Stimulated activated effector memory CD8-positive, alpha-beta T cell treated with anti-CD3 and anti-CD28 coated beads, Interleukin-12 subunit alpha, Interleukin-12 subunit beta, amount 100 ng/mL, for 72 hours (primary cell): ENCODE results near the gene PKIG.

ENCODE experiments used
- ATAC-seq: fragments of 150-1000 bp; cut with Tn5 transposase; 2 replicates; pipeline ENCODE4 v1.10.0; 2021
- DNase-seq, 2 donors: peaks; one replicate each; pipeline ENCODE4 v3.0.0; 2021 to 2022; ENCODE audit warnings: low spot score in 2 of 2
- H3K27ac Mint-ChIP-seq: one replicate; pipeline ENCODE4 v1.8.0; 2022; ENCODE audit warnings: mild to moderate bottlenecking, mixed read lengths
- H3K36me3 Mint-ChIP-seq: one replicate; pipeline ENCODE4 v1.8.0; 2022; ENCODE audit warnings: mild to moderate bottlenecking, mixed read lengths
- H3K4me1 Mint-ChIP-seq: one replicate; pipeline ENCODE4 v1.8.0; 2022; ENCODE audit warnings: mixed read lengths
- H3K4me3 Mint-ChIP-seq: one replicate; pipeline ENCODE4 v1.8.0; 2022; ENCODE audit warnings: mild to moderate bottlenecking, mixed read lengths
- H3K9me3 Mint-ChIP-seq: one replicate; pipeline ENCODE4 v1.8.0; 2022; ENCODE audit warnings: mixed read lengths

Gene PKIG

DNA sequence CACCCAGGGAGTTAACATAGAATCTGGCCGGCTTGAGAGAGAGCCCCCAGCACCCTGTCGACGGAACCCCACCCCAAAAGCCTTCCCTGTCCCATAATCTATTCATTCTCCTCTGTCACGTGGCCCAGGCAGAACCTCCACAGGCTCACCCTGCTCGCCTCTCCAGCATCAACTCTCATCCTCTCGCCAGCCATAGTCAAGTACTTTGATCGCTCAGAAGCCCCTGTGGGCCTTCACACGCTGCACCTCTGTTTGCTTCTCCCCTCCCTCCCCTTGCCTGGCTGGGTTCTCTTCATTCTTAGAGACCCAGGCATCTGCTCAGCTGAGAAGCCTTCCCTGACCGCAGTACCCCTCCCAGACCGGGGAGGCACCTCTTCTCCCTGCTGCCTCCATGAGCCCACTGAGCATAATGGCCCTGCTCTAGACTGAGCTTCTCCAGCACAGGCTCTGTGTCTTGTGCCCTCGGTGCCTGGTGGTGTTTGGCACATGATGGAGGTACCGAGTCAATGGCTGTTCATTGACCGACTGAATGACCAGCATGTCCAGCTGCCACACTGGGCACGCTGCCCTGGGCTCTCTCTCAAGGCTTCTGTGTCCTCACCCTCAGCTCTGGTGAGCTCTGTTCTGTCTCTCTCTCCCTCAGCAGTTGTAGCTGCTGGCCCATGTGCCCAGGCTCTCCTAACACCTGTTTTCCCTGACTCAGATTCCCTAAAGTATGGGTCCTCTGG is 33.7 kb downstream of the PKIG start:
- H3K4me1 Mint-ChIP-seq, result peaks cover 43% of the 10 kb centered on the region
- no peak for ATAC-seq
- peaks cover 20% of the 10 kb centered on the region for H3K36me3 Mint-ChIP-seq
- DNase-seq, result no peak
- H3K27ac Mint-ChIP-seq, result peak overlapping the region; percentile 91
- no peak overlapping the region for H3K4me3 Mint-ChIP-seq
- no peaks in the 10 kb centered on the region for H3K9me3 Mint-ChIP-seq

DNA sequence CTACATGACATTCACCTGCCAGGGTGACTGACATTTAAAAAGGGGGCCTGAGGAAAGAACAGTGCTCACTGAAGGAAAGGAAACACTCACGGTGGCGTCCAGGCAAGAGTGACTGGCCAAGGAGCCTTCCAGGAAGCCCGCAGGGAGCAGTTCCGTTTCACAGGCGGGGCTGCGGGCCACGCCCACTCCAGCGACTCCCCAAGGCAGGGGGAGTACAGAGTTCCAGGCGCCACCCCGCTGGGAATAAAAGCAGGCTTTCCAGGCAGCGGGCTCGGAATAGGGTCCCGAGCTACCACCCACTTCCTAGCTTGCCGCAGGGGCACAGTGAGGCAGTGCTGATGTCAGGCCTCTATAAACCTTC is 34.2 kb downstream of the PKIG start:
- Mint-ChIP-seq H3K4me3 (no peak overlapping the region), H3K36me3 (peaks cover 26% of the 10 kb centered on the region), H3K27ac (peak overlapping the region; percentile 91), H3K9me3 (no peaks in the 10 kb centered on the region), H3K4me1 (peaks cover 43% of the 10 kb centered on the region)
- no peak for DNase-seq
- no peak for ATAC-seq

DNA sequence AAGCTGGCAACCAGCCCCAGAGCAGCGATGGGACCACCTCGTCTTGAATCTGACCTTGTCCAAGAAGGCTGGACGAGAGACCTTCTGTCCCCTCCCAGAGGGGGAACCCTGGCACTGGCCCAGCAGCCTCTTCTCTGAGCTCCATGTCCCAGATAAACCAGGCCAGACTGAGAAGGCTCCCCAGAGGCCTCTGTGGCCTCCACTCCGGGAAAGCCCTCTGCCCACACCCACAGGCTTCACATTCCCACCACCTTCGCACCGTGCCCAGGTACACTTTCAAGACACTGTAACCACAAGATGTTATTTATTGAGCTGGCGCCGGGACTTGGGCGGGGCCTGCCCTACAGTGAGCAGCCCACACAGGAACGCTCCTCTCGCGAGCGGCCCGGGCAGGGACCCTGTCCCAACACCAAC is 35.9 kb downstream of the PKIG start:
- no peak for DNase-seq

DNA sequence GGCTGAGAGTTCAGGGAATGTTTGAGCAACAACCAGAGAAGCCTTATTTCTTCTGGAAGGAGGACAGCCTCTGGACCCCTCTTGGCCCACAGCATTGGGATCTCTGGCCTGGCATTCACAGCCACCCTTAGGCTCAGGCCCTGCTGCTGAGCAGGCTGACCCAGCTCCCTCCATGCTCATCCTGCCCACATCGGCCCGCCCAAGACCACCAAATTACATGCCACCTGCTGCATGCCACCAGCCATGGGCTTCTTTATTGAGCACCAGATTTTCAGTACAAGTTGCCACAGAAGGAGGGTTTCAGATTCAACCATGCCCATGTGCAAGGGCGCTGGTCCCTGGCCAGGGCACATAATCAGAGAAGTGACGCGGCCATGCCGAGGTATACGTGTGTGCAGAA is 36.9 kb downstream of the PKIG start:
- Mint-ChIP-seq H3K27ac (peak overlapping the region; percentile 91), H3K4me3 (no peak overlapping the region), H3K36me3 (peaks cover 40% of the 10 kb centered on the region), H3K9me3 (no peaks in the 10 kb centered on the region), H3K4me1 (peaks cover 36% of the 10 kb centered on the region)
- DNase-seq (no peak), ATAC-seq (no peak)

More for the DNA sequence above, 35.9 kb downstream of the PKIG start:
- H3K4me1 Mint-ChIP-seq, result peaks cover 43% of the 10 kb centered on the region
- H3K36me3 Mint-ChIP-seq, result peaks cover 40% of the 10 kb centered on the region
- H3K9me3 Mint-ChIP-seq, result no peaks in the 10 kb centered on the region
- H3K27ac Mint-ChIP-seq, result peak overlapping the region; percentile 91
- ATAC-seq, result peak; percentile 61
- H3K4me3 Mint-ChIP-seq, result no peak overlapping the region

DNA sequence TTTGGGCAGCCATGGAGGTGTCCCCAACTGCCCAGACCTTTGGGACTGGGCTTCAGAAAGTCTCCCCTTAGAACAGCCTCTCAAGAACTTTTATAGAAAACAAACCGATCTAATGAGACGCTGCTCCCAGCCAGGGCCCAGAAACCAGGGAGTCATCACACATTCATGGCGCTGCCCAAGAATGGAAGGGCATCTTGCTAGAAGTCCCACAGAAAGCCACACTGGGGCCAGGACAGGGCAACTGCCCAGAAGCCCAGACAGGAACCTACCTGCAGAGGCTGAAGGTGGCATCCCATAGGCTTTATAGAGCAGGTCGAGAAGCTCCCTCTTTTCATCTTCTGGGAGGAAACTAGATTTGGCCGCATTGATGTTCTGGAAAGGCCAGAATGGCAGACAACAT is 37.7 kb downstream of the PKIG start:
- no peak overlapping the region for H3K4me3 Mint-ChIP-seq
- H3K36me3 Mint-ChIP-seq, result peaks cover 44% of the 10 kb centered on the region
- no peak for ATAC-seq
- peak overlapping the region; percentile 75 for H3K27ac Mint-ChIP-seq
- no peaks in the 10 kb centered on the region for H3K9me3 Mint-ChIP-seq
- DNase-seq, result no peak
- H3K4me1 Mint-ChIP-seq, result peaks cover 33% of the 10 kb centered on the region

DNA sequence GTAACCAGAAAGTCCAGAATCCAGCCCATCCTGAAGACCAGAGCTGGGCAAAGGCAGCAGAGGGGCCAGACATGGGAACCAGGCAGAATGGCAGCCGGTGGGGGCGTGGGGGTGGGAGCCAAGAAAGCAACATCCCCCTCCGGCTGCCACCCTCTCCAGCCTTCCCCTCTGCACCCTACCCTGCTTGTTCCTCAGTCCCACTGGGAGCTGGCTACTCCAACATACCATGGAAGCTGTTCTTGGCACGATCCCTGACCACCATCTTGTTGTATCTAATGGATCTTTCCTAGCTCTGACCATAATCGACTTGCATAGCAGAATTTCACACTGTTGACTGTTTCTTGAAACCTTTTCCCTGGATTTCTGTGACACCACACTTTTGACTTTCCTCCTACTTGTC is 38.9 kb downstream of the PKIG start:
- Mint-ChIP-seq H3K4me3 (no peak overlapping the region), H3K36me3 (peaks cover 49% of the 10 kb centered on the region), H3K4me1 (peaks cover 20% of the 10 kb centered on the region), H3K9me3 (no peaks in the 10 kb centered on the region), H3K27ac (peak overlapping the region; percentile 68)
- ATAC-seq, result no peak
- no peak for DNase-seq

DNA sequence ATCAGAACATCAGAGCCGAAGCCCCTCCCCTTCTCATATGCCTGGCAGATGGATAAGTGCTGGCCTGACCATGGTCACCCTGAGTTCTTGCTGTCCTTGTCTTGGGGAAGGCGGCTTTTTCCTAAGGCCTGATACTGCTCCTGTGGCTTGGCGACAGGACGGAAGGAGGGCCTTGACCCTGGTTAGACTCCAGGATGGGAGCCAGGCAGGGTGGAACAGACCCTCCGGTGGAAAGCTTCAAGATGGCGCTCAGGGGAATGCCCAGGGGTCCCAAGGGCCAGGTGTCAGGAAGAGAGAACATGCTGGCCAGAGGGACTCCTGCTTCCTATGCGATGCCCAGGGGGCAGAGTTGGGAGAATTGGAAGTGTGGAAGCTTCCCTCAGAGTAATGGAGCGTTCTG is 39.6 kb downstream of the PKIG start:
- peak overlapping the region; percentile 68 for H3K27ac Mint-ChIP-seq
- H3K36me3 Mint-ChIP-seq, result peaks cover 55% of the 10 kb centered on the region
- peaks cover 23% of the 10 kb centered on the region for H3K4me1 Mint-ChIP-seq
- H3K9me3 Mint-ChIP-seq, result no peaks in the 10 kb centered on the region
- ATAC-seq (no peak), DNase-seq (no peak)
- no peak overlapping the region for H3K4me3 Mint-ChIP-seq

DNA sequence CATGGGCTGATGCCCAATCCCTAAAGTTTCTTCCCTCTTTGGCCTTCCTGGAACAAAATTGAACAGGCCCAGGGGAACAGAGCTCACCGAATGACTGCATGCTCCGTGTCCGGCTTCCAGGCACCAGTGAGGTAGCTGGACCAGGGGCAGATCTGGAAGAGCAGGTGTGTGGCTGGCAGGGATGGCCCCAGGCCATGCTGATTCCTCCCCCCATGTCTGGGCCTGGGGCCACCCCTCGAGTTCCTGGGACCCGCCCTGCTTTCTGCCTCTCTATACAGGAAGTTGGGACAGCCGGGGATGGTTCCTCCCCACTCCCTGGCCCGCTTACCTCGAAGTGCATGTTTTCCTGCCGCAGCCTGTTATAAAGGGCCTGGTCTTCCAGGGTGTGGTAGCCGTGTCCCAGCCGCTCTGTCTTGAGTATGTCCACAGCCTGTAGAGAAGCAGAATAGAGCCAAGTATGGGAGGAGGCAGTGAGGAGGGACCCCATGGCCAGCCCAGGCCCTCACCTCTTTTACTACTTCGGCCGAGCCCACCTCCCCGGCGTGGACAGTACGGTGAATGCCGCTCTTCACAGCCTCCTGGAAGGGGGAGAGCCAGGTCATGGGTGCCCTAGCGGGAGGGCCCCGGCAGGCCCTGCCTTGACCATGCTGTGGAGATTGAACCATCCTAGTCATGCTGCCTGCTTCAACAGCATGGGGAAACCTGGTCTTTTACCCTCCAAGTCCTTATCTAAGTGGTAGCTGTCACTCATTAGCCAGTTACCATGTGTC is 40.3 kb downstream of the PKIG start:
- DNase-seq (no peak), ATAC-seq (no peak)
- no peaks in the 10 kb centered on the region for H3K9me3 Mint-ChIP-seq
- H3K36me3 Mint-ChIP-seq, result peaks cover 61% of the 10 kb centered on the region
- H3K4me1 Mint-ChIP-seq, result peaks cover 24% of the 10 kb centered on the region
- no peak overlapping the region for H3K4me3 Mint-ChIP-seq
- H3K27ac Mint-ChIP-seq, result peak overlapping the region; percentile 68

DNA sequence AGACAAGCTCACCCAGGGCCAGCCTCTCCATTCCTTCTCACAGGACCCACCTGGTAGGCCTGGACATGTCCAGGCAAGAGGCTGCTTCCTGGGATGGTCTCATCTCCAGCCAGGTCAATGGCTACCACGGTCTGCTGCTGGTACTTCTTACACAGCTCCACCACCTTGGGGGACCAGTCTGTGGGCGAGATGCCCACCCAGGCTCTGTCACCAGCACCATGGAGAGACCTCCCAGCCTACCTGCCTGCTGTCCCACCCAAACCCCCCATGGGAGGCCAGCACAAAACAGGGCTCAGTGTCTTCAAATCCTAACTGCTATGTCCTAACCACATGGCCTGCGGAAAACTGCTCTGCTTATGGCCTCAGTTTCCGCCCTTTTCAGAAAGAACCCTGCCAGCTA is 41.8 kb downstream of the PKIG start:
- Mint-ChIP-seq H3K36me3 (peaks cover 64% of the 10 kb centered on the region), H3K27ac (peak overlapping the region; percentile 40), H3K9me3 (no peaks in the 10 kb centered on the region), H3K4me1 (peaks cover 12% of the 10 kb centered on the region), H3K4me3 (no peak overlapping the region)
- no peak for DNase-seq
- ATAC-seq, result no peak

DNA sequence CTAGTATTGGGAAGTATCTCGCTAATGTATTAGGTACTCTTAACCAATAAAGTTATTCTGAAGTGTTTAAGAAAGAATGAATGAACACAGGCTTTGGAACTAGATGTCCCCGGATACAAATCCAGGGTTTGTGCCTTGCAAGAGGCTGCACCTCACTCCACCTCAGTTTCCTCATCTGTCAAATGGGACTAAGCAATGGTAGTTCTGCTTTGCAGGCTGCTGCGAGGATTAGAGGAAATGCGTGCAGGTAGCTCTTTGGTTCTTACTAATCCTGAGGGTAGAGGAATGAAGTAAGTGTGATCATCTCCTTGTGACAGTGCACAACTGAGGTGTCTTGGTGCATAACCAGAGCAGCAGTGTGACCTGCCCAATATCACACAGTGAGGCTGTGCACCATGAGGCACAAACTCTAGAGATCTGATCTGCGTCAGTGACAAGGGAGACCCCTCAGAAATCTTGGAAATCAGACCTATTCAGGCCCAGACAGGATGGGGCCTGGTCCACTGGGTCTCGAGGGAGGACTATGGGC is 42.4 kb downstream of the PKIG start:
- peaks cover 58% of the 10 kb centered on the region for H3K36me3 Mint-ChIP-seq
- H3K27ac Mint-ChIP-seq, result peak overlapping the region; percentile 80
- DNase-seq, result no peak
- peaks cover 7% of the 10 kb centered on the region for H3K4me1 Mint-ChIP-seq
- ATAC-seq, result peak; percentile 70
- H3K9me3 Mint-ChIP-seq, result no peaks in the 10 kb centered on the region
- no peak overlapping the region for H3K4me3 Mint-ChIP-seq

DNA sequence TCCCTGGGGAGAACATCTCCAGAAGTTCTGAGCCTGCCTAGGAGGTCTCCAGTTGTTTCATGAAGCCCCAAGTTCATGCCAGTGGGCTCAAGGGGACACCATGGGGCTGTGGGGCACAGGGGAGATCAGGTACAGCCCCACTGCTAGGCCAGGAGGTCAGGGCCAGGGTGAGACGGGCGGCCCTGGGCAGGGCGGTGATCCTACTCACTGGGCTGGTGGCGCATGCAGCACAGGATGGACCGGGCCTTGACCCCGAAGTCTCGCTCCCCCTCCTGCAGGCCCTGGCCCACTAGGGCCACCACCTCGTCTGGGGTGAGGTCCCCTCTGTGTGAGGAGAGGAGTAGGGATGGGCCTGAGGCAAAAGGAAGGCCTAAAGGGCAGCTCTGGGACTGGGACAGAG is 43.0 kb downstream of the PKIG start:
- DNase-seq, result no peak
- peak overlapping the region; percentile 80 for H3K27ac Mint-ChIP-seq
- ATAC-seq, result no peak

DNA sequence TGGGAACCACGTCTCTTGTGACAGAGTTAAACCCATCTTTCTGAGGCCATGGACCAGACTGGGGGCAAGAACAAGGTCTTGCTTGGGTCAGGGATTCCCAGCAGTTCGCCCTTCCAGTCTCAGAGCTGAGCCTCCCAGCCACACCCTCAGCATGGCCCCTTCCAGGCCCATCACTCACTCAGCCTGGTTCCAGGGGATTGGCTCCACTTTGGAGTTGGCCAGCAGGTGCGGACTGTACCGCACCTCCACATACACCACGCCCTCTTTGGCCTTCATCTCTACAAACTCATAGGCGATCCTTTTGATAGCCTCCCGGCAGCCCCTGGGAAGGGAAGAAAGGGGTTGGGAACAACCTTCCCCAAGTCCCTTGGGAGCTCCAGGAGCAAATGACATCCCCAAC is 43.9 kb downstream of the PKIG start:
- ATAC-seq, result no peak
- no peaks in the 10 kb centered on the region for H3K9me3 Mint-ChIP-seq
- DNase-seq, result no peak
- peak overlapping the region; percentile 80 for H3K27ac Mint-ChIP-seq
- peaks cover 49% of the 10 kb centered on the region for H3K36me3 Mint-ChIP-seq
- no peak overlapping the region for H3K4me3 Mint-ChIP-seq
- H3K4me1 Mint-ChIP-seq, result peaks cover 7% of the 10 kb centered on the region

More for the DNA sequence above, 43.0 kb downstream of the PKIG start:
- peaks cover 56% of the 10 kb centered on the region for H3K36me3 Mint-ChIP-seq
- H3K9me3 Mint-ChIP-seq, result no peaks in the 10 kb centered on the region
- no peak overlapping the region for H3K4me3 Mint-ChIP-seq
- peaks cover 7% of the 10 kb centered on the region for H3K4me1 Mint-ChIP-seq

DNA sequence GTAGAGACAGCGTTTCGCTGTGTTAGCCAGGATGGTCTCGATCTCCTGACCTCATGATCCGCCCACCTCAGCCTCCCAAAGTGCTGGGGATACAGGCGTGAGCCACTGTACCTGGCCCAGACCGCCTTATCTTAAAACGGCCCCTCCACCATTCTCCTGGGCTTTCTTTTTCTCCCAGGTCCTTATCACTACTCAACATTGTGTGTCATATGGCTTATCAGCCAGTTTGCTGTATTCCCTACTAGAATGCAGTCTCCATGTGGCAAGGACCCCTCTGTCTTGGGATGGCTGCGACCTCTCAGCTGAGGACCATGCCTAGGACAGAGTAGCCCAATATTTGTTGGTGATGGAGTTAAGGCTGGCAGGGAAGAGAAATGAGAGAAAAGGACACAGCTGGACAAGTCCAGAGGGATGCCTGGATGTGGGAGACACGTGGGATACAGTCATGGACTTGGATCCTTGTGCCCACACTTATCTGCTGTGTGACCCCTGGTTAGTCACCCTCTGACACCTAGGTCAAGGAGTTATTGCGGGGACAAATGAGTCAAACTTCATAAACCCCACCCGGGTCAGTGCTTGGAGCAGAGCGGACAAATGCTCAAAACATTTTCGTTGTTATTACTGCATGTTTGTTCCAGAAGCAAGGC is 45.1 kb downstream of the PKIG start:
- ATAC-seq (no peak), DNase-seq (no peak)
- peaks cover 37% of the 10 kb centered on the region for H3K36me3 Mint-ChIP-seq
- H3K9me3 Mint-ChIP-seq, result no peaks in the 10 kb centered on the region
- no peak overlapping the region for H3K4me3 Mint-ChIP-seq
- peaks cover 12% of the 10 kb centered on the region for H3K4me1 Mint-ChIP-seq
- H3K27ac Mint-ChIP-seq, result no peak overlapping the region

DNA sequence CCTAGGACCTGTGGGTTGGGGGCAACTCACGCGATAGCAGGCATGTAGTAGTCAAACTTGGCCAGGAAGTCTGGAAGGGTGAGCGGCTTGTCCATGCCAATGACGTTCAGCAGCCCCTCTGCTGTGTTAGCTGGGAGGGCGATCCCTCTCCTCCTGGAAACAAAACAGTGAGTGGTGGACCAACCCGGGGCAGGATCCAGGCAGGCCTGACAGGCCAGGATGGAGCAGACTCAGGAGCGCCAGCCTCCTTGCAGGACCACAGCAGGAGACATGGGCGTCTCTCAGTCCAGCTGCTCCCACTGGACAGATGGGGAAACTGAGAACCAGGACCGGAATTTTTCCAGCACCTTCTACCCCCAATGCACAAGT is 46.6 kb downstream of the PKIG start:
- Mint-ChIP-seq H3K4me3 (no peak overlapping the region), H3K27ac (no peak overlapping the region), H3K4me1 (peaks cover 20% of the 10 kb centered on the region), H3K9me3 (no peaks in the 10 kb centered on the region), H3K36me3 (peaks cover 37% of the 10 kb centered on the region)
- DNase-seq, result no peak
- no peak for ATAC-seq

DNA sequence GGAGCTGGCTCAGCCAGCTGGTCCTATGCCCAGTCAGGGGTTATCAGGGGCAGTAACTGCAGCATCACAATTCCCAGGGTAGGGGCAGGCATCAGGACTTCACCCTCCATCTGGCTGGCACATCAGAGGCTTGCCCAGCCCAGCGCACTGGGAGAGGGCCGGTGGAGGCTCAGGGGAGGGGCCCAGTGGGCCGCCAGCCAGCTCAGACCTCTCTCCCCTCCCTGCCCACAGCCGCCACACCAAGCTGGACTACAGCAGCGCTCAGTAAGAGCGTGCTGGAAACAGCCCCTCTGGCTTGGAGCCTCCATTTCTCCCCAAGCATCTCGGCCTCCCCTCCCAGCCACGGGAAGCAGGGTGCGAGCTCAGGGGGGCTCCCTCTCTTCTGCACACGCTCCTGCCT is 47.2 kb downstream of the PKIG start:
- peak overlapping the region; percentile 24 for H3K27ac Mint-ChIP-seq
- ATAC-seq (no peak), DNase-seq (no peak)
- H3K36me3 Mint-ChIP-seq, result peaks cover 43% of the 10 kb centered on the region
- no peaks in the 10 kb centered on the region for H3K9me3 Mint-ChIP-seq
- H3K4me3 Mint-ChIP-seq, result no peak overlapping the region
- peaks cover 20% of the 10 kb centered on the region for H3K4me1 Mint-ChIP-seq
